SK-N-SH treated with all-trans-retinoic acid at 6 μM for 48 hours (cell line): Measurements from ENCODE around the gene ASCC1.

Source experiments
- ATAC-seq: fragments of 200-7000 bp; cut with Tn5 transposase; 3 replicates; pipeline ENCODE4 v1.9.1; 2020; ENCODE audit warnings: mild to moderate bottlenecking, moderate library complexity
- ARNTL ChIP-seq: fragments of 450-650 bp; formaldehyde crosslinking; IDR thresholded peaks from 2 replicates; pipeline ENCODE4 v1.5.0; 2020; ENCODE audit warnings: low read depth, mild to moderate bottlenecking, moderate library complexity, borderline replicate concordance
- BACH2 ChIP-seq: fragments of 250-450 bp; sonication (Bioruptor Pico); IDR thresholded peaks from 2 replicates; pipeline ENCODE4 v1.9.0; 2021; ENCODE audit warnings: mild to moderate bottlenecking, borderline replicate concordance
- ESRRG ChIP-seq: fragments of 250-450 bp; sonication (Bioruptor Pico); IDR thresholded peaks from 2 replicates; pipeline ENCODE4 v1.6.1; 2021; ENCODE audit warnings: mild to moderate bottlenecking
- GLIS3 ChIP-seq: fragments of 250-450 bp; sonication (Bioruptor Pico); IDR thresholded peaks from 2 replicates; pipeline ENCODE4 v1.5.0; 2020; ENCODE audit warnings: mild to moderate bottlenecking, moderate library complexity
- ISL1 ChIP-seq: fragments of 250-450 bp; sonication (Bioruptor Pico); IDR thresholded peaks from 2 replicates; pipeline ENCODE4 v2.1.2; 2022; ENCODE audit warnings: mild to moderate bottlenecking, moderate library complexity
- OSR1 ChIP-seq: fragments of 250-450 bp; sonication (Bioruptor Pico); IDR thresholded peaks from 2 replicates; pipeline ENCODE4 v1.8.0; 2022; ENCODE audit warnings: moderate library complexity, mild to moderate bottlenecking, inconsistent platforms
- PPARA ChIP-seq: fragments of 250-450 bp; sonication (Bioruptor Pico); IDR thresholded peaks from 2 replicates; pipeline ENCODE4 v1.5.0; 2020; ENCODE audit warnings: mild to moderate bottlenecking, borderline replicate concordance
- RARB ChIP-seq: fragments of 250-450 bp; sonication (Bioruptor Pico); IDR thresholded peaks from 2 replicates; pipeline ENCODE4 v1.8.0; 2021; ENCODE audit warnings: mild to moderate bottlenecking, moderate library complexity
- SNAI2 ChIP-seq: fragments of 250-450 bp; sonication (Bioruptor Pico); IDR thresholded peaks from 2 replicates; pipeline ENCODE4 v1.5.0; 2020; ENCODE audit warnings: mild to moderate bottlenecking, moderate library complexity
- TCF4 ChIP-seq: fragments of 250-450 bp; sonication (Bioruptor Pico); IDR thresholded peaks from 2 replicates; pipeline ENCODE4 v1.8.0; 2021; ENCODE audit warnings: mild to moderate bottlenecking, moderate library complexity, borderline replicate concordance
- TOX ChIP-seq: fragments of 250-450 bp; sonication (Bioruptor Pico); IDR thresholded peaks from 2 replicates; pipeline ENCODE4 v1.8.0; 2021; ENCODE audit warnings: mild to moderate bottlenecking, moderate library complexity, borderline replicate concordance
- ZC3H10 ChIP-seq: fragments of 250-450 bp; sonication (Bioruptor Pico); IDR thresholded peaks from 2 replicates; pipeline ENCODE4 v1.5.1; 2021; ENCODE audit warnings: mild to moderate bottlenecking, moderate library complexity
- ZFP3 ChIP-seq: fragments of 250-450 bp; sonication (Bioruptor Pico); IDR thresholded peaks from 2 replicates; pipeline ENCODE4 v1.5.0; 2020; ENCODE audit warnings: mild to moderate bottlenecking, moderate library complexity
- ZFP30 ChIP-seq: fragments of 450-650 bp; formaldehyde crosslinking; IDR thresholded peaks from 2 replicates; pipeline ENCODE4 v1.5.0; 2022; ENCODE audit warnings: mild to moderate bottlenecking, moderate library complexity
- ZNF565 ChIP-seq: fragments of 450-650 bp; formaldehyde crosslinking; conservative IDR thresholded peaks from 2 replicates; pipeline ENCODE4 v1.5.0; 2020; ENCODE audit warnings: low read depth, mild to moderate bottlenecking, moderate library complexity
- ZNF70 ChIP-seq: fragments of 450-650 bp; formaldehyde crosslinking; IDR thresholded peaks from 2 replicates; pipeline ENCODE4 v1.5.0; 2020; ENCODE audit warnings: mild to moderate bottlenecking, moderate library complexity
- ZNF8 ChIP-seq: fragments of 450-650 bp; formaldehyde crosslinking; IDR thresholded peaks from 2 replicates; pipeline ENCODE4 v1.5.0; 2020; ENCODE audit warnings: mild to moderate bottlenecking, moderate library complexity
- TF ChIP-seq, protein P1 (sequence below): fragments of 250-450 bp; sonication (Bioruptor Pico); IDR thresholded peaks from 2 replicates; pipeline ENCODE4 v1.5.1; 2020; ENCODE audit warnings: low read depth, mild to moderate bottlenecking, moderate library complexity
- TF ChIP-seq, protein P2 (sequence below): fragments of 250-450 bp; sonication (Bioruptor Pico); IDR thresholded peaks from 2 replicates; pipeline ENCODE4 v1.8.0; 2021; ENCODE audit warnings: low read depth, mild to moderate bottlenecking, moderate library complexity, borderline replicate concordance
- TF ChIP-seq, protein P3 (sequence below): fragments of 250-450 bp; sonication (Bioruptor Pico); IDR thresholded peaks from 2 replicates; pipeline ENCODE4 v1.8.0; 2020; ENCODE audit warnings: mild to moderate bottlenecking, moderate library complexity, borderline replicate concordance
- TF ChIP-seq, protein P4 (sequence below): fragments of 250-450 bp; sonication (Bioruptor Pico); IDR thresholded peaks from 2 replicates; pipeline ENCODE4 v1.5.1; 2021; ENCODE audit warnings: mild to moderate bottlenecking, moderate library complexity

ASCC1 gene

DNA sequence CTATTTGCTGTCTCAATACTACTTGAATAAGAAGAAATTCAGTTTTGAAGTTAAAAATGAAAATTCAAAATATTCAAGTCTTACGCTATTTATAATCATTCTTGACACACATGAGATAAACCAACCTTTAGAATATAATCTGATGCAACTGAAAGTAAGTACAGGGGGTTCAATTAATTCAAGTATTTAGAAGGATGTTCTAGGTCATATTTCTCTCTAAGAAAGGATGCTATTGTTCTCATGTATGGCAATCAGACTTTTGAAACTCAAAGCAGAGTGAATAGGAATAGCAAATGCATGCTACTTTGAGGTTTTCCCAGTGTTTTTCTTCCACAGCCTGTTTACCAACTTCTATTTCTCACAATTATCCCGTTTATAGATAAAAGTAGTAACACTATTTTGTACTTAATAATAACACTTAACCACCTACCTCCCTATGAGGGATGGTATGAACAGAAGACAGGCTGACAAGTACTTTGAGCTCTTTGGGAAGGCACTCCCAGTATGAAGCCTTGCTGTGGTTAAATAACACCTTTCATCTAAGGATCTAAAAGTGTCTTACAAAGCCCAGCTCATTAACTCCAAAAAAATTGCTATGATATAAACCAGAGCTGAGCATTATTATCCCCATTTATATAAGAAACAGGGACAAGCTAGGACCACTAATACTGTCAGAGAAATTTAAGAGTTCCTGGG lies 109.8 kb downstream of the ASCC1 start:
- no peak for TF ChIP-seq SNAI2 (CRISPR knock-in tag)
- TF ChIP-seq, protein P1, sequence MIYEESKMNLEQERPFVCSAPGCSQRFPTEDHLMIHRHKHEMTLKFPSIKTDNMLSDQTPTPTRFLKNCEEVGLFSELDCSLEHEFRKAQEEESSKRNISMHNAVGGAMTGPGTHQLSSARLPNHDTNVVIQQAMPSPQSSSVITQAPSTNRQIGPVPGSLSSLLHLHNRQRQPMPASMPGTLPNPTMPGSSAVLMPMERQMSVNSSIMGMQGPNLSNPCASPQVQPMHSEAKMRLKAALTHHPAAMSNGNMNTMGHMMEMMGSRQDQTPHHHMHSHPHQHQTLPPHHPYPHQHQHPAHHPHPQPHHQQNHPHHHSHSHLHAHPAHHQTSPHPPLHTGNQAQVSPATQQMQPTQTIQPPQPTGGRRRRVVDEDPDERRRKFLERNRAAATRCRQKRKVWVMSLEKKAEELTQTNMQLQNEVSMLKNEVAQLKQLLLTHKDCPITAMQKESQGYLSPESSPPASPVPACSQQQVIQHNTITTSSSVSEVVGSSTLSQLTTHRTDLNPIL (CRISPR knock-in tag): no peak
- TF ChIP-seq, protein P2, sequence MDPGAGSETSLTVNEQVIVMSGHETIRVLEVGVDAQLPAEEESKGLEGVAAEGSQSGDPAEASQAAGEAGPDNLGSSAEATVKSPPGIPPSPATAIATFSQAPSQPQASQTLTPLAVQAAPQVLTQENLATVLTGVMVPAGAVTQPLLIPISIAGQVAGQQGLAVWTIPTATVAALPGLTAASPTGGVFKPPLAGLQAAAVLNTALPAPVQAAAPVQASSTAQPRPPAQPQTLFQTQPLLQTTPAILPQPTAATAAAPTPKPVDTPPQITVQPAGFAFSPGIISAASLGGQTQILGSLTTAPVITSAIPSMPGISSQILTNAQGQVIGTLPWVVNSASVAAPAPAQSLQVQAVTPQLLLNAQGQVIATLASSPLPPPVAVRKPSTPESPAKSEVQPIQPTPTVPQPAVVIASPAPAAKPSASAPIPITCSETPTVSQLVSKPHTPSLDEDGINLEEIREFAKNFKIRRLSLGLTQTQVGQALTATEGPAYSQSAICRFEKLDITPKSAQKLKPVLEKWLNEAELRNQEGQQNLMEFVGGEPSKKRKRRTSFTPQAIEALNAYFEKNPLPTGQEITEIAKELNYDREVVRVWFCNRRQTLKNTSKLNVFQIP: no peak
- TF ChIP-seq, protein P3, sequence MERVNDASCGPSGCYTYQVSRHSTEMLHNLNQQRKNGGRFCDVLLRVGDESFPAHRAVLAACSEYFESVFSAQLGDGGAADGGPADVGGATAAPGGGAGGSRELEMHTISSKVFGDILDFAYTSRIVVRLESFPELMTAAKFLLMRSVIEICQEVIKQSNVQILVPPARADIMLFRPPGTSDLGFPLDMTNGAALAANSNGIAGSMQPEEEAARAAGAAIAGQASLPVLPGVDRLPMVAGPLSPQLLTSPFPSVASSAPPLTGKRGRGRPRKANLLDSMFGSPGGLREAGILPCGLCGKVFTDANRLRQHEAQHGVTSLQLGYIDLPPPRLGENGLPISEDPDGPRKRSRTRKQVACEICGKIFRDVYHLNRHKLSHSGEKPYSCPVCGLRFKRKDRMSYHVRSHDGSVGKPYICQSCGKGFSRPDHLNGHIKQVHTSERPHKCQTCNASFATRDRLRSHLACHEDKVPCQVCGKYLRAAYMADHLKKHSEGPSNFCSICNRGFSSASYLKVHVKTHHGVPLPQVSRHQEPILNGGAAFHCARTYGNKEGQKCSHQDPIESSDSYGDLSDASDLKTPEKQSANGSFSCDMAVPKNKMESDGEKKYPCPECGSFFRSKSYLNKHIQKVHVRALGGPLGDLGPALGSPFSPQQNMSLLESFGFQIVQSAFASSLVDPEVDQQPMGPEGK: no peak
- TF ChIP-seq ZFP3 (CRISPR knock-in tag): no peak
- no peak for TF ChIP-seq OSR1
- no peak for TF ChIP-seq ESRRG
- TF ChIP-seq, protein P4, sequence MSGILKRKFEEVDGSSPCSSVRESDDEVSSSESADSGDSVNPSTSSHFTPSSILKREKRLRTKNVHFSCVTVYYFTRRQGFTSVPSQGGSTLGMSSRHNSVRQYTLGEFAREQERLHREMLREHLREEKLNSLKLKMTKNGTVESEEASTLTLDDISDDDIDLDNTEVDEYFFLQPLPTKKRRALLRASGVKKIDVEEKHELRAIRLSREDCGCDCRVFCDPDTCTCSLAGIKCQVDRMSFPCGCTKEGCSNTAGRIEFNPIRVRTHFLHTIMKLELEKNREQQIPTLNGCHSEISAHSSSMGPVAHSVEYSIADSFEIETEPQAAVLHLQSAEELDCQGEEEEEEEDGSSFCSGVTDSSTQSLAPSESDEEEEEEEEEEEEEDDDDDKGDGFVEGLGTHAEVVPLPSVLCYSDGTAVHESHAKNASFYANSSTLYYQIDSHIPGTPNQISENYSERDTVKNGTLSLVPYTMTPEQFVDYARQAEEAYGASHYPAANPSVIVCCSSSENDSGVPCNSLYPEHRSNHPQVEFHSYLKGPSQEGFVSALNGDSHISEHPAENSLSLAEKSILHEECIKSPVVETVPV (CRISPR knock-in tag): no peak
- no peak for TF ChIP-seq PPARA
- TF ChIP-seq TCF4 (CRISPR knock-in tag): no peak
- TF ChIP-seq ZNF70 (CRISPR knock-in tag): no peak
- TF ChIP-seq GLIS3 (CRISPR knock-in tag): no peak
- no peak for TF ChIP-seq ARNTL (CRISPR knock-in tag)
- TF ChIP-seq ZNF565 (CRISPR knock-in tag): no peak
- TF ChIP-seq ZC3H10 (CRISPR knock-in tag): no peak
- no peak for TF ChIP-seq RARB (CRISPR knock-in tag)
- no peak for ATAC-seq

DNA sequence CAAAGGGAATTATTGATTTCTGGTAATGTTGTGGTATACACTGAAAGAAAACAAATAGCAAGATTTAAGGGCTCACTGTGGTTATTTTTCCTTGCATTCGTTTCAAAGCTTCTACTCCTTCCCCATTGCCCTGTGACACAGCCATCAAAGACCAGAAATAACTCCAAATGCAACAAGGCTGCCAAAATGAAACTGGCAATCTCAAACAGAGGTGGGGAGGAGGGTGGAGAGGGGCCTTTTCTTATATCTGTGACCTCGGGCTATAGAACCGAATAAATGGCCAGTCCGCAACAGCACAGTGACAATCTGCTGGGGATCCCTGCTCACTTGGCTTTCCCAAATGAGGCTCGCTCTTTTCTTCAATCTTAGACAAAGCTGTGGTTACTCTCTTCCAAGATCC lies 110.4 kb downstream of the ASCC1 start:
- no peak for ATAC-seq
- TF ChIP-seq, protein P1 (CRISPR knock-in tag): no peak
- TF ChIP-seq ZFP30 (CRISPR knock-in tag) (no peak), ZFP3 (CRISPR knock-in tag) (no peak), ZC3H10 (CRISPR knock-in tag) (no peak)

DNA sequence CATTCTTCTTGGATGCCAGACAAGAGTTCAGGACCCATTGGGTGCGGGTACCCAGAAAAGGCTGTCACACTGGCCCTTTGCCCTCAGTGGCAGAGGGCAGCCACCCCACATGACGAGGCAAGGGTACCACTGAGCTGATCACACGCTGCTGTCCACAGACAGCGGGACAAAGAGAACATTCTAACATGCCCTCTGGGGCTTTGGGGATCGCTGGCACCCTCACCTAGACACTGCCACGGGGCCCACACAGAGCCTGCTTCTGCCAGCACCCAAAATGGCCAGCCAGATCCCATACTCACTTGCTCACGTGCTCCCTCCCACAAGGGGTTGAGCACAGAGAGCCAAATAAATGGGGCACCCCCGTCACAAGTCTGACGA lies 111.0 kb downstream of the ASCC1 start:
- ATAC-seq: no peak
- TF ChIP-seq ZNF565 (CRISPR knock-in tag): no peak
- TF ChIP-seq TCF4 (CRISPR knock-in tag): no peak
- TF ChIP-seq, protein P3: no peak
- TF ChIP-seq, protein P4 (CRISPR knock-in tag): no peak
- no peak for TF ChIP-seq ZNF70 (CRISPR knock-in tag)
- no peak for TF ChIP-seq ZFP3 (CRISPR knock-in tag)
- TF ChIP-seq ARNTL (CRISPR knock-in tag): no peak
- no peak for TF ChIP-seq GLIS3 (CRISPR knock-in tag)
- TF ChIP-seq, protein P2: no peak
- no peak for TF ChIP-seq OSR1
- TF ChIP-seq BACH2 (CRISPR knock-in tag): no peak
- TF ChIP-seq SNAI2 (CRISPR knock-in tag): no peak
- TF ChIP-seq TOX (CRISPR knock-in tag): no peak
- no peak for TF ChIP-seq ISL1 (CRISPR knock-in tag)
- no peak for TF ChIP-seq ZNF8 (CRISPR knock-in tag)
- no peak for TF ChIP-seq ZC3H10 (CRISPR knock-in tag)
- TF ChIP-seq RARB (CRISPR knock-in tag): no peak
